WTC11 (cell line): ENCODE measurements around the gene CUEDC1. TPM values are rescaled to one million over a fixed set of nuclear protein-coding genes. Genes with fewer than 3 reads are reported as not detected.

ENCODE experiments used
- ATAC-seq: fragments of 200-7000 bp; cut with Tn5 transposase; 2 replicates; pipeline ENCODE4 v1.10.0; 2021; ENCODE audit warnings: mild to moderate bottlenecking, moderate library complexity
- CTCF ChIA-PET: fragments of 300-600 bp; sonication (Branson Sonifier 250); formaldehyde crosslinking; loops from one replicate; lab custom pipeline; 2021; ENCODE audit warnings: antibody characterized with exemption; lab: Charles Lee
- POLR2A ChIA-PET: fragments of 350-600 bp; sonication (Branson Sonifier 250); formaldehyde crosslinking; loops from one replicate; lab custom pipeline; 2021; ENCODE audit warnings: antibody characterized with exemption; lab: Charles Lee
- DNase-seq: peaks from one replicate; pipeline ENCODE4 v3.0.0; 2021; ENCODE audit warnings: low spot score
- H3K27ac Mint-ChIP-seq: 2 replicates; pipeline ENCODE4 v1.8.0; 2021; ENCODE audit warnings: mixed read lengths
- H3K27me3 Mint-ChIP-seq: 2 replicates; pipeline ENCODE4 v1.8.0; 2021; ENCODE audit warnings: low read depth, mild to moderate bottlenecking, moderate library complexity, mixed read lengths
- H3K36me3 Mint-ChIP-seq: 2 replicates; pipeline ENCODE4 v1.8.0; 2021; ENCODE audit warnings: mixed read lengths
- H3K4me1 Mint-ChIP-seq: 2 replicates; pipeline ENCODE4 v1.8.0; 2022; ENCODE audit warnings: mixed read lengths
- H3K4me3 Mint-ChIP-seq: 2 replicates; pipeline ENCODE4 v1.8.0; 2021; ENCODE audit warnings: mild to moderate bottlenecking, moderate library complexity, mixed read lengths
- H3K9me3 Mint-ChIP-seq: 2 replicates; pipeline ENCODE4 v1.8.0; 2021; ENCODE audit warnings: mixed read lengths
- AR ChIP-seq: fragments of 250-450 bp; sonication (Bioruptor Pico); IDR thresholded peaks from 2 replicates; pipeline ENCODE4 v1.9.0; 2021; ENCODE audit warnings: mild to moderate bottlenecking
- ATF3 ChIP-seq: sonication (generic); formaldehyde crosslinking; conservative IDR thresholded peaks from 2 replicates; pipeline ENCODE4 v1.8.1; 2022; ENCODE audit warnings: mild to moderate bottlenecking, missing genetic modification reagents
- E2F1 ChIP-seq: sonication (generic); formaldehyde crosslinking; IDR thresholded peaks from 2 replicates; pipeline ENCODE4 v1.8.0; 2022; ENCODE audit warnings: mild to moderate bottlenecking, missing genetic modification reagents
- ESRRA ChIP-seq: sonication (generic); formaldehyde crosslinking; IDR thresholded peaks from 2 replicates; pipeline ENCODE4 v1.8.1; 2022; ENCODE audit warnings: mild to moderate bottlenecking, missing genetic modification reagents, borderline replicate concordance
- FOXJ3 ChIP-seq: sonication (generic); formaldehyde crosslinking; IDR thresholded peaks from 2 replicates; pipeline ENCODE4 v1.9.0; 2021; ENCODE audit warnings: missing genetic modification reagents, mild to moderate bottlenecking, borderline replicate concordance
- GTF2I ChIP-seq: fragments of 250-450 bp; sonication (Bioruptor Pico); conservative IDR thresholded peaks from 2 replicates; pipeline ENCODE4 v1.4.0; 2021; ENCODE audit warnings: mild to moderate bottlenecking
- KAT7 ChIP-seq: sonication (generic); formaldehyde crosslinking; IDR thresholded peaks from 2 replicates; pipeline ENCODE4 v1.8.1; 2023; ENCODE audit warnings: missing genetic modification reagents, mild to moderate bottlenecking, borderline replicate concordance
- NR1H2 ChIP-seq: sonication (generic); formaldehyde crosslinking; IDR thresholded peaks from 2 replicates; pipeline ENCODE4 v1.9.0; 2021; ENCODE audit warnings: mild to moderate bottlenecking, moderate library complexity, missing genetic modification reagents
- NR2C2 ChIP-seq: sonication (generic); formaldehyde crosslinking; IDR thresholded peaks from 2 replicates; pipeline ENCODE4 v1.8.0; 2022; ENCODE audit warnings: mild to moderate bottlenecking, missing genetic modification reagents
- PRRX2 ChIP-seq: fragments of 250-450 bp; sonication (Bioruptor Pico); IDR thresholded peaks from 2 replicates; pipeline ENCODE4 v1.8.0; 2021; ENCODE audit warnings: mild to moderate bottlenecking
- SMAD4 ChIP-seq: sonication (generic); formaldehyde crosslinking; IDR thresholded peaks from 2 replicates; pipeline ENCODE4 v1.8.0; 2022; ENCODE audit warnings: mild to moderate bottlenecking, missing genetic modification reagents
- SP1 ChIP-seq: sonication (generic); formaldehyde crosslinking; conservative IDR thresholded peaks from 2 replicates; pipeline ENCODE4 v1.8.1; 2022; ENCODE audit warnings: missing genetic modification reagents
- TEAD4 ChIP-seq: sonication (generic); formaldehyde crosslinking; IDR thresholded peaks from 2 replicates; pipeline ENCODE4 v1.8.0; 2022; ENCODE audit warnings: mild to moderate bottlenecking, missing genetic modification reagents
- ZNF219 ChIP-seq: sonication (generic); formaldehyde crosslinking; IDR thresholded peaks from 2 replicates; pipeline ENCODE4 v1.8.0; 2023; ENCODE audit warnings: missing genetic modification reagents, mild to moderate bottlenecking, borderline replicate concordance
- ZNF232 ChIP-seq: sonication (generic); formaldehyde crosslinking; IDR thresholded peaks from 2 replicates; pipeline ENCODE4 v1.8.0; 2022; ENCODE audit warnings: mild to moderate bottlenecking, missing genetic modification reagents
- ZSCAN18 ChIP-seq: fragments of 250-450 bp; sonication (Bioruptor Pico); IDR thresholded peaks from 2 replicates; pipeline ENCODE4 v2.1.2; 2022; ENCODE audit warnings: mild to moderate bottlenecking, moderate library complexity
- total RNA-seq: library from RNA; stranded (reverse); gene quantifications from 3 replicates; pipeline ENCODE4 v1.2.3, GENCODE V29; 2021
- TF ChIP-seq, protein P1 (sequence below): sonication (generic); formaldehyde crosslinking; IDR thresholded peaks from 2 replicates; pipeline ENCODE4 v1.8.1; 2022; ENCODE audit warnings: mild to moderate bottlenecking, missing genetic modification reagents, moderate library complexity, borderline replicate concordance
- TF ChIP-seq, protein P2 (sequence below): fragments of 250-450 bp; sonication (Bioruptor Pico); IDR thresholded peaks from 2 replicates; pipeline ENCODE4 v1.8.0; 2021; ENCODE audit warnings: mild to moderate bottlenecking
- TF ChIP-seq, protein P3 (sequence below): sonication (generic); formaldehyde crosslinking; IDR thresholded peaks from 2 replicates; pipeline ENCODE4 v1.8.1; 2023; ENCODE audit warnings: mild to moderate bottlenecking, missing genetic modification reagents, borderline replicate concordance
- TF ChIP-seq, protein P4 (sequence below): sonication (generic); formaldehyde crosslinking; conservative IDR thresholded peaks from 2 replicates; pipeline ENCODE4 v1.8.1; 2023; ENCODE audit warnings: mild to moderate bottlenecking, low read depth, missing genetic modification reagents, moderate library complexity

Gene CUEDC1
- total RNA-seq, 1 experiment from 2014 or later: 12.2 TPM

DNA sequence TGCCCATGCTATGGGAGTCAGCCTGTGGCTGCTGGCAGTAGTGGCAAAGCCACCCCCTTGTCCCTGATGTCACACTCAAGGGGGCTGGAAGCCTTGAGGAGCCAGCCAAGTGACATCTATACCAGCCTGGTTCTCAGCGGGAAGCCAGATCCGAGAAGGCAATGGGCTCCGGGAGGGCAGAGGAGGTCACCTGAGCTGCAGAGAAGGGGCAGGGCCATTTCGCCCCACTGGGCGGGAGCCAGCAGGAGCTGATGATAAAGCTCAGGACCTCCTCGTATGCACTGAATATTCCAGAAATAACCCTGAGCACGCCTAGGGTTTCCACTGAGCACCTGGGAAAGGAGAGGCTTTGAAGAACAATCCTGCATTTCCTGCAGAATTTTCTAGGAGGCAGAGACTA lies 124.3 kb downstream of the CUEDC1 start (continued):
- TF ChIP-seq, protein P1, sequence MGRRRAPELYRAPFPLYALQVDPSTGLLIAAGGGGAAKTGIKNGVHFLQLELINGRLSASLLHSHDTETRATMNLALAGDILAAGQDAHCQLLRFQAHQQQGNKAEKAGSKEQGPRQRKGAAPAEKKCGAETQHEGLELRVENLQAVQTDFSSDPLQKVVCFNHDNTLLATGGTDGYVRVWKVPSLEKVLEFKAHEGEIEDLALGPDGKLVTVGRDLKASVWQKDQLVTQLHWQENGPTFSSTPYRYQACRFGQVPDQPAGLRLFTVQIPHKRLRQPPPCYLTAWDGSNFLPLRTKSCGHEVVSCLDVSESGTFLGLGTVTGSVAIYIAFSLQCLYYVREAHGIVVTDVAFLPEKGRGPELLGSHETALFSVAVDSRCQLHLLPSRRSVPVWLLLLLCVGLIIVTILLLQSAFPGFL (CRISPR knock-in tag): no peak
- no peak for TF ChIP-seq E2F1 (CRISPR knock-in tag)
- no peak for TF ChIP-seq AR (CRISPR knock-in tag)
- TF ChIP-seq, all 79 proteins: peak for 0

DNA sequence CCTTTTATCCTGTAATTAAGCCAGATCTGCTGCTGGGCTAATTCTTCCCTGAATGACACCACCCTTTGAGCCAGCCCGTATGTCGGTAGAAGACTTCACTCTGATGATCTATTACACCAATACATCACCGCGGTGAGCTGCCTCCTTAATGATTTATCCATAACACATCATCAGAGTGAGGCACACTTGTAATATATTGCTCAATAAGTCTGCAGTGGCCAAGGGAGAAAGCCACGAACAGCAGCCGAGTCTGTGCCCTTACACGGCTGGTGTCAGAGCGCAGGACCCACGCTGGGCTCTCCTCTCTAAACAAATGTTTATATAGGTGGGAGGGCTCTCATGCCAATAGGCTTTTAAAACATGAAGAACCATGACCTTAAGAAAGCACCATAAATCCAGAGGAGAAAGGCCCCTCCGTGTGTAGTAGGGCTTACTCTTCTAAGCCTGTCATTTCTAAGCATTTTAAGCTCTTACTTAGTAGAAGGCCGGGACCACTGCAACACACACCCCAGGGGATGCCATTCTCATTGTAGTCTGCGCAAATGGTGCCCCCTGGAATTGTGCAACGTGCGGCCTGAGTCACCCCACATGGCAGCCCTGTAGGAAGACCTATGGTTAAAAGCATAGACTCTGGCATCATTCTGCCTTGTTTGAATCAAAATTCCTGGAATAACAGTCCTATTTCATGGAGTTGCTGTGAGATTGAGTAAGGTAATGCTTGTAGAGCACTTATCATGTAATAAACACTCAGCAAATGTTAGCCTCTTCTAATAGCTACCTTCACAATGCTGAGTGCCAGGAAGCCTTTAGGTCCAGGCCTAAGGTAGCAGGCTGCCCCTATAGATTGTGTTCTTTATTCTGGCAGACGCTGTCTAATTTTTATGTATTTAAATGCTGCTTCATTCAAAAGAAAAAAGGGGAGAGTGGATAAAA lies 131.5 kb downstream of the CUEDC1 start:
- Mint-ChIP-seq H3K4me1 (peaks cover 11% of the 10 kb centered on the region), H3K36me3 (no peaks in the 10 kb centered on the region), H3K27me3 (no peaks in the 10 kb centered on the region), H3K4me3 (no peak overlapping the region), H3K27ac (no peak overlapping the region), H3K9me3 (no peaks in the 10 kb centered on the region)
- DNase-seq (no peak), ATAC-seq (no peak)
- CTCF ChIA-PET: interaction anchor here (1.0 to 4.1 kb wide), 3 partner anchors 10 to 581 kb away, joined by 3 to 28 read pairs (median 6); no protein-coding TSS in a partner anchor
- POLR2A ChIA-PET: no interaction called here
- TF ChIP-seq SMAD4: no peak
- TF ChIP-seq NR1H2 (CRISPR knock-in tag): no peak
- no peak for TF ChIP-seq SP1 (CRISPR knock-in tag)
- TF ChIP-seq, protein P2, sequence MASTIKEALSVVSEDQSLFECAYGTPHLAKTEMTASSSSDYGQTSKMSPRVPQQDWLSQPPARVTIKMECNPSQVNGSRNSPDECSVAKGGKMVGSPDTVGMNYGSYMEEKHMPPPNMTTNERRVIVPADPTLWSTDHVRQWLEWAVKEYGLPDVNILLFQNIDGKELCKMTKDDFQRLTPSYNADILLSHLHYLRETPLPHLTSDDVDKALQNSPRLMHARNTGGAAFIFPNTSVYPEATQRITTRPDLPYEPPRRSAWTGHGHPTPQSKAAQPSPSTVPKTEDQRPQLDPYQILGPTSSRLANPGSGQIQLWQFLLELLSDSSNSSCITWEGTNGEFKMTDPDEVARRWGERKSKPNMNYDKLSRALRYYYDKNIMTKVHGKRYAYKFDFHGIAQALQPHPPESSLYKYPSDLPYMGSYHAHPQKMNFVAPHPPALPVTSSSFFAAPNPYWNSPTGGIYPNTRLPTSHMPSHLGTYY (CRISPR knock-in tag): no peak
- TF ChIP-seq ESRRA (CRISPR knock-in tag): no peak
- TF ChIP-seq NR2C2: no peak
- TF ChIP-seq, protein P3, sequence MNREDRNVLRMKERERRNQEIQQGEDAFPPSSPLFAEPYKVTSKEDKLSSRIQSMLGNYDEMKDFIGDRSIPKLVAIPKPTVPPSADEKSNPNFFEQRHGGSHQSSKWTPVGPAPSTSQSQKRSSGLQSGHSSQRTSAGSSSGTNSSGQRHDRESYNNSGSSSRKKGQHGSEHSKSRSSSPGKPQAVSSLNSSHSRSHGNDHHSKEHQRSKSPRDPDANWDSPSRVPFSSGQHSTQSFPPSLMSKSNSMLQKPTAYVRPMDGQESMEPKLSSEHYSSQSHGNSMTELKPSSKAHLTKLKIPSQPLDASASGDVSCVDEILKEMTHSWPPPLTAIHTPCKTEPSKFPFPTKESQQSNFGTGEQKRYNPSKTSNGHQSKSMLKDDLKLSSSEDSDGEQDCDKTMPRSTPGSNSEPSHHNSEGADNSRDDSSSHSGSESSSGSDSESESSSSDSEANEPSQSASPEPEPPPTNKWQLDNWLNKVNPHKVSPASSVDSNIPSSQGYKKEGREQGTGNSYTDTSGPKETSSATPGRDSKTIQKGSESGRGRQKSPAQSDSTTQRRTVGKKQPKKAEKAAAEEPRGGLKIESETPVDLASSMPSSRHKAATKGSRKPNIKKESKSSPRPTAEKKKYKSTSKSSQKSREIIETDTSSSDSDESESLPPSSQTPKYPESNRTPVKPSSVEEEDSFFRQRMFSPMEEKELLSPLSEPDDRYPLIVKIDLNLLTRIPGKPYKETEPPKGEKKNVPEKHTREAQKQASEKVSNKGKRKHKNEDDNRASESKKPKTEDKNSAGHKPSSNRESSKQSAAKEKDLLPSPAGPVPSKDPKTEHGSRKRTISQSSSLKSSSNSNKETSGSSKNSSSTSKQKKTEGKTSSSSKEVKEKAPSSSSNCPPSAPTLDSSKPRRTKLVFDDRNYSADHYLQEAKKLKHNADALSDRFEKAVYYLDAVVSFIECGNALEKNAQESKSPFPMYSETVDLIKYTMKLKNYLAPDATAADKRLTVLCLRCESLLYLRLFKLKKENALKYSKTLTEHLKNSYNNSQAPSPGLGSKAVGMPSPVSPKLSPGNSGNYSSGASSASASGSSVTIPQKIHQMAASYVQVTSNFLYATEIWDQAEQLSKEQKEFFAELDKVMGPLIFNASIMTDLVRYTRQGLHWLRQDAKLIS: no peak
- no peak for TF ChIP-seq GTF2I (CRISPR knock-in tag)
- TF ChIP-seq KAT7 (CRISPR knock-in tag): no peak
- TF ChIP-seq, protein P4, sequence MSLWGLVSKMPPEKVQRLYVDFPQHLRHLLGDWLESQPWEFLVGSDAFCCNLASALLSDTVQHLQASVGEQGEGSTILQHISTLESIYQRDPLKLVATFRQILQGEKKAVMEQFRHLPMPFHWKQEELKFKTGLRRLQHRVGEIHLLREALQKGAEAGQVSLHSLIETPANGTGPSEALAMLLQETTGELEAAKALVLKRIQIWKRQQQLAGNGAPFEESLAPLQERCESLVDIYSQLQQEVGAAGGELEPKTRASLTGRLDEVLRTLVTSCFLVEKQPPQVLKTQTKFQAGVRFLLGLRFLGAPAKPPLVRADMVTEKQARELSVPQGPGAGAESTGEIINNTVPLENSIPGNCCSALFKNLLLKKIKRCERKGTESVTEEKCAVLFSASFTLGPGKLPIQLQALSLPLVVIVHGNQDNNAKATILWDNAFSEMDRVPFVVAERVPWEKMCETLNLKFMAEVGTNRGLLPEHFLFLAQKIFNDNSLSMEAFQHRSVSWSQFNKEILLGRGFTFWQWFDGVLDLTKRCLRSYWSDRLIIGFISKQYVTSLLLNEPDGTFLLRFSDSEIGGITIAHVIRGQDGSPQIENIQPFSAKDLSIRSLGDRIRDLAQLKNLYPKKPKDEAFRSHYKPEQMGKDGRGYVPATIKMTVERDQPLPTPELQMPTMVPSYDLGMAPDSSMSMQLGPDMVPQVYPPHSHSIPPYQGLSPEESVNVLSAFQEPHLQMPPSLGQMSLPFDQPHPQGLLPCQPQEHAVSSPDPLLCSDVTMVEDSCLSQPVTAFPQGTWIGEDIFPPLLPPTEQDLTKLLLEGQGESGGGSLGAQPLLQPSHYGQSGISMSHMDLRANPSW (CRISPR knock-in tag): no peak
- TF ChIP-seq FOXJ3 (CRISPR knock-in tag): no peak
- no peak for TF ChIP-seq ATF3 (CRISPR knock-in tag)
- no peak for TF ChIP-seq TEAD4 (CRISPR knock-in tag)
- TF ChIP-seq ZNF219 (CRISPR knock-in tag): no peak
- no peak for TF ChIP-seq ZSCAN18 (CRISPR knock-in tag)
- TF ChIP-seq PRRX2 (CRISPR knock-in tag): no peak
- TF ChIP-seq ZNF232 (CRISPR knock-in tag): no peak
